ENCODE results near the gene CCDC175. TPM values are rescaled to one million over a fixed set of nuclear protein-coding genes. Genes with fewer than 3 reads are reported as not detected.

The CCDC175 gene
- total RNA-seq, 2 donors from 2014 or later: not detected

- peaks cover 4% of the 10 kb centered on the region for H3K36me3 Mint-ChIP-seq
- no peaks in the 10 kb centered on the region for H3K27me3 Mint-ChIP-seq
- ATAC-seq (no peak), DNase-seq (ENCODE audit: low spot score) (no peak)
- H3K27ac Mint-ChIP-seq: peak overlapping the region; percentile 79 to 83
- H3K4me1 Mint-ChIP-seq (ENCODE audit: low read depth in 2 of 2): peaks cover 36 to 47% of the 10 kb centered on the region in 2 donors
- no peaks in the 10 kb centered on the region for H3K9me3 Mint-ChIP-seq
- peak overlapping the region; percentile 90 for H3K4me3 Mint-ChIP-seq
Measured at GRCh38 chr14:59483363-59483762, 93.2 kb downstream of the CCDC175 start.

- no peaks in the 10 kb centered on the region for H3K9me3 Mint-ChIP-seq
- DNase-seq (ENCODE audit: low spot score): no peak
- H3K36me3 Mint-ChIP-seq: no peaks in the 10 kb centered on the region
- H3K4me3 Mint-ChIP-seq: peak overlapping the region; percentile 90
- peaks cover 36 to 47% of the 10 kb centered on the region in 2 donors for H3K4me1 Mint-ChIP-seq (ENCODE audit: low read depth in 2 of 2)
- no peak for ATAC-seq
- no peaks in the 10 kb centered on the region for H3K27me3 Mint-ChIP-seq
- peak overlapping the region; percentile 79 to 83 for H3K27ac Mint-ChIP-seq
Measured at GRCh38 chr14:59482541-59483331, 93.9 kb downstream of the CCDC175 start.

GRCh38 chr14:59481871-59482540 lies 94.6 kb downstream of the CCDC175 start:
- Mint-ChIP-seq H3K36me3 (no peaks in the 10 kb centered on the region), H3K9me3 (no peaks in the 10 kb centered on the region), H3K27ac (peak overlapping the region; percentile 19 to 32), H3K4me1 (ENCODE audit: low read depth in 2 of 2) (peaks cover 36 to 47% of the 10 kb centered on the region in 2 donors), H3K27me3 (no peaks in the 10 kb centered on the region), H3K4me3 (peak overlapping the region; percentile 90)
- DNase-seq (ENCODE audit: low spot score) (no peak), ATAC-seq (no peak)

- Mint-ChIP-seq H3K4me3 (peak overlapping the region; percentile 90), H3K4me1 (ENCODE audit: low read depth in 2 of 2) (peaks cover 36 to 47% of the 10 kb centered on the region in 2 donors), H3K27me3 (no peaks in the 10 kb centered on the region), H3K27ac (peak overlapping the region; percentile 19 to 32), H3K36me3 (no peaks in the 10 kb centered on the region), H3K9me3 (no peaks in the 10 kb centered on the region)
- ATAC-seq (no peak), DNase-seq (ENCODE audit: low spot score) (no peak)
Measured at GRCh38 chr14:59481407-59481806, 95.2 kb downstream of the CCDC175 start.

- DNase-seq (ENCODE audit: low spot score): no peak
- Mint-ChIP-seq H3K27ac (peak overlapping the region; percentile 32 to 45), H3K9me3 (no peaks in the 10 kb centered on the region), H3K4me1 (ENCODE audit: low read depth in 2 of 2) (peaks cover 31 to 38% of the 10 kb centered on the region in 2 donors), H3K27me3 (no peaks in the 10 kb centered on the region), H3K4me3 (peak overlapping the region; percentile 90), H3K36me3 (no peaks in the 10 kb centered on the region)
- ATAC-seq: no peak
Measured at GRCh38 chr14:59480166-59480565, 96.4 kb downstream of the CCDC175 start.

- ATAC-seq: no peak
- Mint-ChIP-seq H3K27me3 (no peaks in the 10 kb centered on the region), H3K27ac (no peak overlapping the region), H3K4me1 (ENCODE audit: low read depth in 2 of 2) (peaks cover 30 to 34% of the 10 kb centered on the region in 2 donors), H3K9me3 (no peaks in the 10 kb centered on the region), H3K36me3 (peaks cover 1% of the 10 kb centered on the region), H3K4me3 (no peak overlapping the region)
- no peak for DNase-seq (ENCODE audit: low spot score)
Measured at GRCh38 chr14:59478540-59478939, 98.1 kb downstream of the CCDC175 start.

- Mint-ChIP-seq H3K4me1 (ENCODE audit: low read depth in 2 of 2) (peaks cover 8 to 9% of the 10 kb centered on the region in 2 donors), H3K36me3 (peaks cover 9% of the 10 kb centered on the region), H3K27ac (no peak overlapping the region)
Measured at GRCh38 chr14:59475709-59476108, 100.9 kb downstream of the CCDC175 start.

GRCh38 chr14:59474172-59474571 lies 102.4 kb downstream of the CCDC175 start:
- no peak overlapping the region for H3K27ac Mint-ChIP-seq
- no peak for ATAC-seq

More at GRCh38 chr14:59475709-59476108, 100.9 kb downstream of the CCDC175 start:
- Mint-ChIP-seq H3K9me3 (no peaks in the 10 kb centered on the region), H3K27me3 (no peaks in the 10 kb centered on the region), H3K4me3 (no peak overlapping the region)
- DNase-seq (ENCODE audit: low spot score): no peak
- no peak for ATAC-seq

GRCh38 chr14:59465316-59466135 lies 111.1 kb downstream of the CCDC175 start, which contains the start of gene GPR135:
GPR135 (minus strand) TSS chr14:59465380; CDS start chr14:59465226, 154 bp downstream.
- ATAC-seq (peak in 1 of 2 donors; percentile 54), DNase-seq (ENCODE audit: low spot score) (no peak)
- H3K4me1 Mint-ChIP-seq (ENCODE audit: low read depth in 2 of 2): peaks cover 0 to 4% of the 10 kb centered on the region in 2 donors
- H3K27me3 Mint-ChIP-seq: peaks cover 0 to 4% of the 10 kb centered on the region in 2 donors
- H3K9me3 Mint-ChIP-seq: no peaks in the 10 kb centered on the region
- H3K4me3 Mint-ChIP-seq: peak within 1 kb of the TSS; percentile 88
- peaks cover 6% of the 10 kb centered on the region for H3K36me3 Mint-ChIP-seq
- peak within 1 kb of the TSS in 1 of 2 donors; percentile 25 for H3K27ac Mint-ChIP-seq

More at GRCh38 chr14:59474172-59474571, 102.4 kb downstream of the CCDC175 start:
- no peaks in the 10 kb centered on the region for H3K27me3 Mint-ChIP-seq
- H3K4me1 Mint-ChIP-seq (ENCODE audit: low read depth in 2 of 2): no peaks in the 10 kb centered on the region
- no peak for DNase-seq (ENCODE audit: low spot score)
- H3K9me3 Mint-ChIP-seq: no peaks in the 10 kb centered on the region
- H3K4me3 Mint-ChIP-seq: no peak overlapping the region
- H3K36me3 Mint-ChIP-seq: peaks cover 9% of the 10 kb centered on the region

GRCh38 chr14:59464486-59465315 lies 111.9 kb downstream of the CCDC175 start:
- H3K4me1 Mint-ChIP-seq (ENCODE audit: low read depth in 2 of 2): peaks cover 0 to 4% of the 10 kb centered on the region in 2 donors
- no peaks in the 10 kb centered on the region for H3K9me3 Mint-ChIP-seq
- H3K36me3 Mint-ChIP-seq: peaks cover 6% of the 10 kb centered on the region
- H3K4me3 Mint-ChIP-seq: peak overlapping the region; percentile 88
- H3K27ac Mint-ChIP-seq: peak overlapping the region in 1 of 2 donors; percentile 25
- H3K27me3 Mint-ChIP-seq: peaks cover 0 to 4% of the 10 kb centered on the region in 2 donors
- ATAC-seq (peak; percentile 83 to 84), DNase-seq (ENCODE audit: low spot score) (peak; percentile 77)

GRCh38 chr14:59463787-59464485 lies 112.7 kb downstream of the CCDC175 start:
- peak in 1 of 2 donors; percentile 50 for ATAC-seq
- Mint-ChIP-seq H3K27me3 (peaks cover 0 to 4% of the 10 kb centered on the region in 2 donors), H3K4me1 (ENCODE audit: low read depth in 2 of 2) (peaks cover 0 to 4% of the 10 kb centered on the region in 2 donors), H3K4me3 (peak overlapping the region; percentile 88), H3K27ac (peak overlapping the region in 1 of 2 donors; percentile 25), H3K36me3 (peaks cover 6% of the 10 kb centered on the region), H3K9me3 (no peaks in the 10 kb centered on the region)
- DNase-seq (ENCODE audit: low spot score): no peak

GRCh38 chr14:59461891-59462290 lies 114.7 kb downstream of the CCDC175 start:
- H3K27ac Mint-ChIP-seq: no peak overlapping the region
- H3K4me3 Mint-ChIP-seq: no peak overlapping the region
- peaks cover 18% of the 10 kb centered on the region for H3K36me3 Mint-ChIP-seq
- H3K4me1 Mint-ChIP-seq (ENCODE audit: low read depth in 2 of 2): peaks cover 0 to 4% of the 10 kb centered on the region in 2 donors
- ATAC-seq: no peak
- no peak for DNase-seq (ENCODE audit: low spot score)
- H3K9me3 Mint-ChIP-seq: no peaks in the 10 kb centered on the region
- peaks cover 0 to 4% of the 10 kb centered on the region in 2 donors for H3K27me3 Mint-ChIP-seq

Data from natural killer cell treated with Interleukin-12 subunit alpha and Interleukin-12 subunit beta and Interleukin-15 and Interleukin-18, amount 100 ng/mL, for 72 hours (primary cell).